Medulla oblongata (tissue), 1 donor: ENCODE results near the gene USP6NL.
"Not testable (repeated sequence)": the region's sequence is repeated elsewhere in the genome, so short reads cannot be mapped to it uniquely, and the experiment has no call there.

Experiments used
- DNase-seq: peaks from one replicate; pipeline ENCODE4 v3.0.0-alpha.2; 2015; ENCODE audit errors: extremely low spot score

USP6NL gene

DNA sequence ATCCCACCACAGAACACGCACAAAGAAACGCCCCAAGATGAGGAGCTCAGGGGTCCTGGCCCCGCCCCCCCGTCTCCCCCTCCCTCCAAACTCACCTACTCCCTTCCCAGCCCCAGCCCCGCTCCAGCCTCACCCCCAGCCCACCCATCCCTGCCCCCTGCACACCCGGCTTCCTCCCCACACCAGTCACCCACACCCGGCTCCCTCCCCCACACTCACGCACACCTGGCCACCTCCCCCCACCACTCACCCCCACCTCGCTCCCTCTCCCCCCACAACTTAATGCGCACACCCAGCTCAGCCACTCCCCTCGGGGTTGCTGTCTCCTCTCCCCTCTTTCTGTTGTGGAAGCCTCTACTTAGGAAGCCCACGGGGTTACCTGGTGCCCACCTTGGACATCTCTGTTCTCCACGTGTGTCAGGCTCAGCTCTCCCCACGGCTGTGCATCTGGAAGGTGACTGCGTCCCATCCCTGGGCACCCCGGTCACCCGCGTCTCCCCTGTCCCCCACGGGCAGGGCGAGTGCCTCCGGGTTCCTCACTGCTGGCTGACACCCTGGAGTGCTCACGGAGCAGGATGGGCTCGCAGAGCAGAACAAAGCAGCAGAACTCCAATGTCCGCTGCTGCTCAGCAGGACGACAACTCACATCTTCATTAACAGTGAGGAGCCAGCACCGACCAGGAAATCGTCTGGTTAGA lies 166.8 kb downstream of the USP6NL start:
- no peak for DNase-seq

GRCh38 chr10:11444155-11444530 lies 167.3 kb downstream of the USP6NL start:
- no peak for DNase-seq

DNA sequence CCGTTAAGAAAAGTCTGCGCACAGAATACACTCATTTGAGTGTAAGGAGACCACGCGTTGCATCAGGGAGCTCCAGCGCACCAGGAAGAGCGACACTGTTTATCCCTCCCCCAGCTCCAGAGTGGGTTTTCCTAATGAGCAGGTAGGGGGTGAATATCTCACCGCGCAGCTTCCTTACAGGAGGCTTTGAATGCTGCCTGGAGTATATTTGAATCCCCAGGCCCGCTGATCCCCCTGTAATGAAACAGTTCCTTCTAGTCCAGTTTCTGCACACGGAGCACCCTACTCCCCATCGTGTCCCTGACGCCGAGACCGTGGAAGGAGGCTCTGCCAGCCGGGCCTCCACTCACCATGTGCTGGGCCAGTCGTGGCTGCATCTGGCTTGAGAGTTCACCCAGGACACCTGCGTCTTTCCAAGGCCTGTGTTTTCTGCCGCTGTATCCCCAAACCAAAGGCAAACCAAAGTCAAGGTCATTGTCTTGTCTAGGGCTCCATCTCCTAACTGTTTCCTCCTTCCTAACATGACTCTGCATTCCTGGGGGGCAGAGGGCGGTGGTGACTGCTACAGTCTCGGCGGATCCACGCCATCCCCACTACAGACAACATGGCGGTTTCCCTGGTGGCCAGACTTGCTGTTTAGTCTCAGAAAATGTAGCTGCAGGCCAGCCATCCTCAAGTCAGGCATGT lies 167.8 kb downstream of the USP6NL start:
- no peak for DNase-seq

DNA sequence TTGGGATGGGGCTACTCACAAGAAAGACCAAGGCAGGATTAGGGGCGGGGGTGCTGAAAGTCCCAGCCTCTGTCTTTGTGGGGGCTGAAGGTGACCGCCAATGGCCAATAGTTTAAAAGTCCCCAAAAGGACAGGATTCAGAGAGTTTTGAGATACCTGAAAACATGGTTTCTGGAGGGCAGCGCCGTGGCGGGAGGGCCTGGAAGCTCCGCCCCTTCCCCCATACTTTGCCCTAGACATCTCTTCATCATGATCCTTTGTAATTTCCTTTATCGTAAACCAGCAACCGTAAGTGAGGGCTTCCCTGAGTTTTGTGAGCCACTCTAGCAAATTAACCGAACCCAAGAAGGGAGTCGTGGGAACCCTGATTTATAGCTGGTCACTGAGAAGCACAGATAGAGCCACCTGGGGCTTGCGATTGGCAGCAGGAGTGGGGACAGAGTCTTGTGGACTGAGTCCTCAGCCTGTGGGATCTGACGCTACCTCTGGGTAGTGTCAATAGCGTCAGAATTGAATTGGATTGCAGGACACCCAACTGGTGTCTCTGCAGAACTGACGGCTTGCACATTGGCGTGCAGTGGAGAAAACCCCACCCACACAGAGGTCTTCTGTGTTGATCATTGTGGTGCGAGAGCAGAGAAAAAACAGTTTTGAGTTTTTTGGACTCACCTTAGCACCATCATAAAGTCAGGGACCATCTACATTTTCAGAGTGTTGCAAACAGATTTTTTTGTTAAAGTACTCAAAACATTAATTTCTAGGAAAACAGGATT lies 169.3 kb downstream of the USP6NL start:
- no peak for DNase-seq

GRCh38 chr10:11441151-11441535 lies 170.3 kb downstream of the USP6NL start:
- DNase-seq, result no peak

- DNase-seq, result no peak
Observed at GRCh38 chr10:11440250-11441150, 170.9 kb downstream of the USP6NL start.

DNA sequence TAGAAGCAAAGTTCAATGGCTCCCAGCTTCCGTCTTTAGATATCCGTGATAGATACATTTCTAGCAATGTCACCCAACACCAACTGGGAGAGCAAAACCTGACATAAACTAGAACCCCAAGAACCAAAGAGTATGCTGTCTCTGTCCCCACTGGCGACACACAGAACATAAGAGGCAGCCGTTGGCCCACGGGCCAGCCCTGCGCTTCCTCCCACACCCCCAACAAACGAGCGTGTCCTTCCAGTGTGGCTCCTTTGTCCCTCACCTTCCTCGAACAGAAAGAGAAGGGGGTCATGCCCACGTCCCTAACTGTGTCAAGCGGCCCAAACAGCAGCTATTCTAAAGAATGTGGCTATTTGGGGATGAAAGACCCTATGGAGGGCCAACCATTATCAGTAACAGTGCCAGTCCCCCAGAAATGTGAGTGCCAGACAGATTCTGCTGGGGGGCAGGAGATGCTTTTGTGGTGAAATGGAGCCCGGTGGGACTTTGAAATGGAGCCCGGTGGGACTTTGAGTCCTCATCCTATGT lies 171.9 kb downstream of the USP6NL start:
- no peak for DNase-seq

- DNase-seq, result no peak
Observed at GRCh38 chr10:11437391-11438142, 173.9 kb downstream of the USP6NL start.

- DNase-seq, result not testable (repeated sequence)
Observed at GRCh38 chr10:11436445-11436844, 175.0 kb downstream of the USP6NL start.

- no peak for DNase-seq
Observed at GRCh38 chr10:11435581-11435981, 175.9 kb downstream of the USP6NL start.

GRCh38 chr10:11434324-11434723 lies 177.1 kb downstream of the USP6NL start:
- DNase-seq, result no peak

- no peak for DNase-seq
Observed at GRCh38 chr10:11433657-11434056, 177.8 kb downstream of the USP6NL start.

GRCh38 chr10:11431216-11431555 lies 180.3 kb downstream of the USP6NL start:
- DNase-seq, result no peak

- no peak for DNase-seq
Observed at GRCh38 chr10:11430421-11431215, 180.8 kb downstream of the USP6NL start.

- no peak for DNase-seq
Observed at GRCh38 chr10:11429439-11430052, 181.9 kb downstream of the USP6NL start.

GRCh38 chr10:11425676-11426075 lies 185.8 kb downstream of the USP6NL start:
- DNase-seq, result no peak

GRCh38 chr10:11425296-11425610 lies 186.2 kb downstream of the USP6NL start:
- DNase-seq, result no peak

GRCh38 chr10:11424456-11425295 lies 186.8 kb downstream of the USP6NL start:
- peak; percentile 69 for DNase-seq

DNA sequence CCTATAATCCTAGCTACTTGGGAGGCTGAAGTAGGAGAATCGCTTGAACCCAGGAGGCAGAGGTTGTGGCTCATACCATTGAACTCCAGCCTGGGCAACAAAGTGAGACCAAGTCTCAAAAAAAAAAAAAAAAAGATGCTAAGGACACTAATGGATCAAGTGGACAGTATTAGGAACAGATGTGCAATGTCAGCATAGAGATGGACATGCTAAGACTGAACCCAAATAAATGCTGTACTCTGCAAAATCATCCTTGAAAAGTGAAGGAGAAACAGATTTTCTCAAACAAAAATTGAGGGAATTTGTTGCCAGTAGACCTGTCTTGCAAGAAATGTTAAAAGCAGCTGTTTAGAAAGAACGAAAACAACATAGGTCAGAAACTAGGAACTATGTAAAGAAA lies 194.5 kb downstream of the USP6NL start:
- no peak for DNase-seq
